GM23338 (cell line): ENCODE measurements around the gene C17orf114.

ENCODE experiments used
- ATAC-seq: fragments of 200-7000 bp; cut with Tn5 transposase; 3 replicates; pipeline ENCODE4 v1.9.1; 2020
- DNase-seq: peaks from one replicate; pipeline ENCODE4 v3.0.0-alpha.2; 2015; ENCODE audit warnings: low spot score
- H2AFZ ChIP-seq: fragments of 200-600 bp; sonication (generic); 2 replicates; pipeline ENCODE4 v1.8.0; 2016; ENCODE audit warnings: antibody characterized with exemption, mild to moderate bottlenecking, moderate library complexity
- H3F3A ChIP-seq: fragments of 200-600 bp; sonication (generic); replicated peaks from 2 replicates; pipeline ENCODE4 v1.8.0; 2017; ENCODE audit warnings: antibody characterized with exemption, mixed run types, low read depth
- H3K27ac ChIP-seq: fragments of 200-600 bp; sonication (generic); 2 replicates; pipeline ENCODE4 v1.6.1; 2016; ENCODE audit warnings: low read depth
- H3K27me3 ChIP-seq: fragments of 200-600 bp; sonication (generic); 2 replicates; pipeline ENCODE4 v1.8.0; 2016; ENCODE audit warnings: mild to moderate bottlenecking, mixed run types, moderate library complexity; ENCODE audit not compliant: insufficient read depth
- H3K36me3 ChIP-seq: fragments of 200-600 bp; sonication (generic); 2 replicates; pipeline ENCODE4 v1.8.0; 2016; ENCODE audit warnings: mild to moderate bottlenecking; ENCODE audit not compliant: insufficient read depth
- H3K4me1 ChIP-seq: fragments of 200-600 bp; sonication (generic); 2 replicates; pipeline ENCODE4 v1.8.0; 2016; ENCODE audit warnings: mild to moderate bottlenecking, moderate library complexity; ENCODE audit not compliant: insufficient read depth
- H3K4me2 ChIP-seq: fragments of 200-600 bp; sonication (generic); 2 replicates; pipeline ENCODE4 v1.7.1; 2017; ENCODE audit warnings: mixed run types
- H3K4me3 ChIP-seq: fragments of 200-600 bp; sonication (generic); 2 replicates; pipeline ENCODE4 v1.6.1; 2016; ENCODE audit warnings: mixed run types
- H3K79me2 ChIP-seq: fragments of 200-600 bp; sonication (generic); replicated peaks from 2 replicates; pipeline ENCODE4 v1.8.0; 2017; ENCODE audit warnings: mild to moderate bottlenecking; ENCODE audit not compliant: insufficient read depth
- H3K9me2 ChIP-seq: fragments of 200-600 bp; sonication (generic); 2 replicates; pipeline ENCODE4 v1.8.0; 2017; ENCODE audit not compliant: insufficient read depth
- H4K20me1 ChIP-seq: fragments of 200-600 bp; sonication (generic); replicated peaks from 2 replicates; pipeline ENCODE4 v1.8.0; 2017; ENCODE audit warnings: mild to moderate bottlenecking; ENCODE audit not compliant: insufficient read depth
- H3K27ac Mint-ChIP-seq: 2 replicates; pipeline ENCODE4 v1.8.0; 2020; ENCODE audit warnings: inconsistent platforms, mild to moderate bottlenecking, moderate library complexity, mixed read lengths
- H3K27me3 Mint-ChIP-seq: 3 replicates; pipeline ENCODE4 v1.8.0; 2022; ENCODE audit warnings: low read depth, mild to moderate bottlenecking, moderate library complexity, mixed read lengths, inconsistent platforms; ENCODE audit not compliant: insufficient read depth, poor library complexity
- H3K36me3 Mint-ChIP-seq: 3 replicates; pipeline ENCODE4 v1.8.0; 2021; ENCODE audit warnings: low read depth, mild to moderate bottlenecking, inconsistent platforms, moderate library complexity, mixed read lengths
- H3K4me1 Mint-ChIP-seq: 3 replicates; pipeline ENCODE4 v1.8.0; 2020; ENCODE audit warnings: mild to moderate bottlenecking, inconsistent platforms, mixed read lengths
- H3K4me3 Mint-ChIP-seq: 3 replicates; pipeline ENCODE4 v1.8.0; 2021; ENCODE audit warnings: moderate library complexity, mild to moderate bottlenecking, inconsistent platforms, mixed read lengths
- H3K9me3 Mint-ChIP-seq: 3 replicates; pipeline ENCODE4 v1.8.0; 2020; ENCODE audit warnings: moderate library complexity, mild to moderate bottlenecking, inconsistent platforms, mixed read lengths
- CREB1 ChIP-seq: fragments of 250-450 bp; sonication (Bioruptor Pico); IDR thresholded peaks from 2 replicates; pipeline ENCODE4 v1.5.0; 2020; ENCODE audit warnings: low read depth, mild to moderate bottlenecking, moderate library complexity
- EZH2phosphoT487 ChIP-seq: fragments of 200-600 bp; sonication (generic); IDR thresholded peaks from one replicate; pipeline ENCODE4 v1.8.1; 2018; ENCODE audit warnings: antibody characterized with exemption; ENCODE audit not compliant: unreplicated experiment
- JUNB ChIP-seq: IDR thresholded peaks from one replicate; pipeline ENCODE4 v1.6.1; 2016; ENCODE audit warnings: antibody characterized with exemption; ENCODE audit not compliant: unreplicated experiment
- POLR2AphosphoS5 ChIP-seq: IDR thresholded peaks from 2 replicates; pipeline ENCODE4 v1.6.1; 2016; ENCODE audit warnings: antibody characterized with exemption, low read depth
- STAT1 ChIP-seq: IDR thresholded peaks from one replicate; pipeline ENCODE4 v1.6.1; 2016; ENCODE audit warnings: antibody characterized with exemption; ENCODE audit not compliant: unreplicated experiment
- ZNF114 ChIP-seq: fragments of 250-450 bp; sonication (Bioruptor Pico); IDR thresholded peaks from 2 replicates; pipeline ENCODE4 v1.5.0; 2020; ENCODE audit warnings: mild to moderate bottlenecking, moderate library complexity
- TF ChIP-seq, protein P1 (sequence below): fragments of 250-450 bp; sonication (Bioruptor Pico); IDR thresholded peaks from 2 replicates; pipeline ENCODE4 v1.5.0; 2020; ENCODE audit warnings: mild to moderate bottlenecking, moderate library complexity
- TF ChIP-seq, protein P2 (sequence below): IDR thresholded peaks from 2 replicates; pipeline ENCODE4 v1.6.1; 2016; ENCODE audit warnings: antibody characterized with exemption

Gene C17orf114

DNA sequence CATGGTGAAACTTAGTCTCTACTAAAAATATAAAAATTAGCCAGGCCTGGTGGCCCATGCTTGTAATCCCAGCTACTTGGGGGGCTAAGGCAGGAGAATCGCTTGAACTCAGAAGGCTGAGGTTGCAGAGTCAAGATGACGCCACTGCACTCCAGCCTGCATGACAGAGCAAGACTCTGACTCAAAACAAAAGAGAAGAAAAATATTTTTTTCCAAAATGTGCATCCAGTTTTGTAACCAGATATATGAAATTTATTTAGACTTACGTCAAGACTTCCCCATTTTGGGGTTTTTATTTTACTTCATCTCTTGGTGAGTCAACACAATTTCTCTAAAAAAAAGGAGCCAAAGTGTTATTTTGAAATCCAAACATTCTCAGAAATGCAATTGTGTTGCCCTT is 35.9 kb downstream of the C17orf114 start:
- TF ChIP-seq, protein P1, sequence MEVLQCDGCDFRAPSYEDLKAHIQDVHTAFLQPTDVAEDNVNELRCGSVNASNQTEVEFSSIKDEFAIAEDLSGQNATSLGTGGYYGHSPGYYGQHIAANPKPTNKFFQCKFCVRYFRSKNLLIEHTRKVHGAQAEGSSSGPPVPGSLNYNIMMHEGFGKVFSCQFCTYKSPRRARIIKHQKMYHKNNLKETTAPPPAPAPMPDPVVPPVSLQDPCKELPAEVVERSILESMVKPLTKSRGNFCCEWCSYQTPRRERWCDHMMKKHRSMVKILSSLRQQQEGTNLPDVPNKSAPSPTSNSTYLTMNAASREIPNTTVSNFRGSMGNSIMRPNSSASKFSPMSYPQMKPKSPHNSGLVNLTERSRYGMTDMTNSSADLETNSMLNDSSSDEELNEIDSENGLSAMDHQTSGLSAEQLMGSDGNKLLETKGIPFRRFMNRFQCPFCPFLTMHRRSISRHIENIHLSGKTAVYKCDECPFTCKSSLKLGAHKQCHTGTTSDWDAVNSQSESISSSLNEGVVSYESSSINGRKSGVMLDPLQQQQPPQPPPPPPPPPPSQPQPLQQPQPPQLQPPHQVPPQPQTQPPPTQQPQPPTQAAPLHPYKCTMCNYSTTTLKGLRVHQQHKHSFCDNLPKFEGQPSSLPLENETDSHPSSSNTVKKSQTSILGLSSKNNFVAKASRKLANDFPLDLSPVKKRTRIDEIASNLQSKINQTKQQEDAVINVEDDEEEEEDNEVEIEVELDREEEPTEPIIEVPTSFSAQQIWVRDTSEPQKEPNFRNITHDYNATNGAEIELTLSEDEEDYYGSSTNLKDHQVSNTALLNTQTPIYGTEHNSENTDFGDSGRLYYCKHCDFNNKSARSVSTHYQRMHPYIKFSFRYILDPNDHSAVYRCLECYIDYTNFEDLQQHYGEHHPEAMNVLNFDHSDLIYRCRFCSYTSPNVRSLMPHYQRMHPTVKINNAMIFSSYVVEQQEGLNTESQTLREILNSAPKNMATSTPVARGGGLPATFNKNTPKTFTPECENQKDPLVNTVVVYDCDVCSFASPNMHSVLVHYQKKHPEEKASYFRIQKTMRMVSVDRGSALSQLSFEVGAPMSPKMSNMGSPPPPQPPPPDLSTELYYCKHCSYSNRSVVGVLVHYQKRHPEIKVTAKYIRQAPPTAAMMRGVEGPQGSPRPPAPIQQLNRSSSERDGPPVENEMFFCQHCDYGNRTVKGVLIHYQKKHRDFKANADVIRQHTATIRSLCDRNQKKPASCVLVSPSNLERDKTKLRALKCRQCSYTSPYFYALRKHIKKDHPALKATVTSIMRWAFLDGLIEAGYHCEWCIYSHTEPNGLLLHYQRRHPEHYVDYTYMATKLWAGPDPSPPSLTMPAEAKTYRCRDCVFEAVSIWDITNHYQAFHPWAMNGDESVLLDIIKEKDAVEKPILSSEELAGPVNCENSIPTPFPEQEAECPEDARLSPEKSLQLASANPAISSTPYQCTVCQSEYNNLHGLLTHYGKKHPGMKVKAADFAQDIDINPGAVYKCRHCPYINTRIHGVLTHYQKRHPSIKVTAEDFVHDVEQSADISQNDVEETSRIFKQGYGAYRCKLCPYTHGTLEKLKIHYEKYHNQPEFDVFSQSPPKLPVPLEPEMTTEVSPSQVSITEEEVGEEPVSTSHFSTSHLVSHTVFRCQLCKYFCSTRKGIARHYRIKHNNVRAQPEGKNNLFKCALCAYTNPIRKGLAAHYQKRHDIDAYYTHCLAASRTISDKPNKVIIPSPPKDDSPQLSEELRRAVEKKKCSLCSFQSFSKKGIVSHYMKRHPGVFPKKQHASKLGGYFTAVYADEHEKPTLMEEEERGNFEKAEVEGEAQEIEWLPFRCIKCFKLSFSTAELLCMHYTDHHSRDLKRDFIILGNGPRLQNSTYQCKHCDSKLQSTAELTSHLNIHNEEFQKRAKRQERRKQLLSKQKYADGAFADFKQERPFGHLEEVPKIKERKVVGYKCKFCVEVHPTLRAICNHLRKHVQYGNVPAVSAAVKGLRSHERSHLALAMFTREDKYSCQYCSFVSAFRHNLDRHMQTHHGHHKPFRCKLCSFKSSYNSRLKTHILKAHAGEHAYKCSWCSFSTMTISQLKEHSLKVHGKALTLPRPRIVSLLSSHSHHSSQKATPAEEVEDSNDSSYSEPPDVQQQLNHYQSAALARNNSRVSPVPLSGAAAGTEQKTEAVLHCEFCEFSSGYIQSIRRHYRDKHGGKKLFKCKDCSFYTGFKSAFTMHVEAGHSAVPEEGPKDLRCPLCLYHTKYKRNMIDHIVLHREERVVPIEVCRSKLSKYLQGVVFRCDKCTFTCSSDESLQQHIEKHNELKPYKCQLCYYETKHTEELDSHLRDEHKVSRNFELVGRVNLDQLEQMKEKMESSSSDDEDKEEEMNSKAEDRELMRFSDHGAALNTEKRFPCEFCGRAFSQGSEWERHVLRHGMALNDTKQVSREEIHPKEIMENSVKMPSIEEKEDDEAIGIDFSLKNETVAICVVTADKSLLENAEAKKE (CRISPR knock-in tag): no peak
- TF ChIP-seq STAT1 (no peak), CREB1 (CRISPR knock-in tag) (no peak), ZNF114 (no peak), POLR2AphosphoS5 (no peak), JUNB (no peak), EZH2phosphoT487 (no peak)
- TF ChIP-seq, protein P2, sequence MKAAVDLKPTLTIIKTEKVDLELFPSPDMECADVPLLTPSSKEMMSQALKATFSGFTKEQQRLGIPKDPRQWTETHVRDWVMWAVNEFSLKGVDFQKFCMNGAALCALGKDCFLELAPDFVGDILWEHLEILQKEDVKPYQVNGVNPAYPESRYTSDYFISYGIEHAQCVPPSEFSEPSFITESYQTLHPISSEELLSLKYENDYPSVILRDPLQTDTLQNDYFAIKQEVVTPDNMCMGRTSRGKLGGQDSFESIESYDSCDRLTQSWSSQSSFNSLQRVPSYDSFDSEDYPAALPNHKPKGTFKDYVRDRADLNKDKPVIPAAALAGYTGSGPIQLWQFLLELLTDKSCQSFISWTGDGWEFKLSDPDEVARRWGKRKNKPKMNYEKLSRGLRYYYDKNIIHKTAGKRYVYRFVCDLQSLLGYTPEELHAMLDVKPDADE: no peak
- H3K27me3 ChIP-seq: no peaks in the 10 kb centered on the region
- H4K20me1 ChIP-seq: no peaks in the 10 kb centered on the region
- H3K9me3 Mint-ChIP-seq: no peaks in the 10 kb centered on the region
- no peaks in the 10 kb centered on the region for H3K9me2 ChIP-seq
- H3K4me2 ChIP-seq: no peak overlapping the region
- DNase-seq (no peak), ATAC-seq (no peak)
- peaks cover 3% of the 10 kb centered on the region for H3K27me3 Mint-ChIP-seq
- H3K4me1 ChIP-seq: no peaks in the 10 kb centered on the region
- H3K4me1 Mint-ChIP-seq: no peaks in the 10 kb centered on the region
- H3K36me3 ChIP-seq: no peaks in the 10 kb centered on the region
- H3K27ac ChIP-seq: no peak overlapping the region
- no peak overlapping the region for H3K27ac Mint-ChIP-seq
- no peak overlapping the region for H3K4me3 Mint-ChIP-seq
- 0 out of 2 replicates have a peak, but pooled peaks cover 2% of the 10 kb centered on the region for H3F3A ChIP-seq
- no peaks in the 10 kb centered on the region for H3K36me3 Mint-ChIP-seq
- H3K79me2 ChIP-seq: no peaks in the 10 kb centered on the region
- H3K4me3 ChIP-seq: no peak overlapping the region
- H2AFZ ChIP-seq: no peak overlapping the region
